A549 (cell line): Measurements from ENCODE around the gene FGF7. TPM values are rescaled to one million over a fixed set of nuclear protein-coding genes. Genes with fewer than 3 reads are reported as not detected.
"Not testable (repeated sequence)": the region's sequence is repeated elsewhere in the genome, so short reads cannot be mapped to it uniquely, and the experiment has no call there.

Experiments
- ATAC-seq, 2 experiments: fragments of 200-7000 bp in 1 of 2; fragments of >200 bp in 1 of 2; cut with Nextera tagmentation in 1 of 2; cut with Tn5 transposase in 1 of 2; 3 replicates each; pipeline versions ENCODE4 v1.8.0 to v1.9.1; 2018 to 2020; ENCODE audit warnings: mild to moderate bottlenecking in 1 of 2, moderate library complexity in 1 of 2
- CTCF ChIA-PET: fragments of 300-600 bp; sonication (Branson Sonifier 250); formaldehyde crosslinking; extraction: SDS; loops from one replicate; lab custom pipeline; 2021; ENCODE audit warnings: antibody characterized with exemption, inconsistent platforms; lab: Yijun Ruan, JAX
- POLR2A ChIA-PET: fragments of 350-600 bp; formaldehyde crosslinking; extraction: SDS; loops from one replicate; lab custom pipeline; 2021; ENCODE audit warnings: antibody characterized with exemption, inconsistent platforms; lab: Yijun Ruan, JAX
- DNase-seq, 2 experiments: peaks; one replicate each; pipeline versions ENCODE4 v3.0.0 to v3.0.0-alpha.2; 2011 to 2016; ENCODE audit warnings: low read depth in 1 of 2, low spot score in 1 of 2
- FAIRE-seq: peaks from 2 replicates; lab custom pipeline; 2011; peaks lifted over from hg19 to GRCh38; lab: Jason Lieb, UNC
- H3K27ac ChIP-seq, 2 experiments: fragments of >200 bp; sonication (Bioruptor Twin); formaldehyde crosslinking; 3 replicates each; pipeline ENCODE4 v1.5.1; 2016 to 2017
- H3K4me1 ChIP-seq: fragments of >200 bp; sonication (Bioruptor Twin); formaldehyde crosslinking; 3 replicates; pipeline ENCODE4 v1.6.1; 2016
- H3K4me2 ChIP-seq: fragments of >200 bp; sonication (Bioruptor Twin); formaldehyde crosslinking; 3 replicates; pipeline ENCODE4 v1.6.1; 2016
- H3K4me3 ChIP-seq: fragments of >200 bp; sonication (Bioruptor Twin); formaldehyde crosslinking; 3 replicates; pipeline ENCODE4 v1.5.1; 2016
- H3K9me3 ChIP-seq: fragments of >200 bp; sonication (Bioruptor Twin); formaldehyde crosslinking; 3 replicates; pipeline ENCODE4 v1.6.1; 2016
- CEBPB ChIP-seq, 2 experiments: fragments of >200 bp in 1 of 2; sonication (Bioruptor Twin) in 1 of 2; formaldehyde crosslinking in 1 of 2; IDR thresholded peaks; 2 replicates each; pipeline ENCODE4 v1.6.1; 2012 to 2016
- CHD2 ChIP-seq: fragments of 150-350 bp; IDR thresholded peaks from 2 replicates; pipeline ENCODE4 v1.6.1; 2014; ENCODE audit warnings: low read length; ENCODE audit not compliant: partially characterized antibody
- CHD4 ChIP-seq: fragments of 200-600 bp; sonication (generic); IDR thresholded peaks from 2 replicates; pipeline ENCODE4 v1.6.1; 2016; ENCODE audit warnings: antibody characterized with exemption, mild to moderate bottlenecking, borderline replicate concordance
- EP300 ChIP-seq, 2 experiments: fragments of >200 bp; sonication (Bioruptor Twin); formaldehyde crosslinking; IDR thresholded peaks; 2 replicates in 1 of 2; 3 replicates in 1 of 2; pipeline ENCODE4 v1.6.1; 2016 to 2017
- FOSB ChIP-seq: fragments of 250-450 bp; sonication (Bioruptor Pico); IDR thresholded peaks from 2 replicates; pipeline ENCODE4 v1.5.0; 2020; ENCODE audit warnings: mild to moderate bottlenecking, moderate library complexity
- HOXB13 ChIP-seq: fragments of 250-450 bp; sonication (Bioruptor Pico); IDR thresholded peaks from 2 replicates; pipeline ENCODE4 v1.5.0; 2020; ENCODE audit warnings: low read depth, mild to moderate bottlenecking, moderate library complexity
- JUN ChIP-seq, 2 experiments: fragments of >200 bp; sonication (Bioruptor Twin); formaldehyde crosslinking; IDR thresholded peaks; 2 replicates in 1 of 2; 3 replicates in 1 of 2; pipeline ENCODE4 v1.6.1; 2016 to 2017
- MAZ ChIP-seq: fragments of 150-350 bp; IDR thresholded peaks from 2 replicates; pipeline ENCODE4 v1.6.1; 2014; ENCODE audit warnings: antibody characterized with exemption, low read depth, low read length, borderline replicate concordance
- NFE2L2 ChIP-seq: fragments of 150-350 bp; conservative IDR thresholded peaks from 2 replicates; pipeline ENCODE4 v1.6.1; 2014; ENCODE audit warnings: low read length
- NR3C1 ChIP-seq: fragments of >200 bp; sonication (Bioruptor Twin); formaldehyde crosslinking; IDR thresholded peaks from 3 replicates; pipeline ENCODE4 v1.6.1; 2017
- POLR2A ChIP-seq: IDR thresholded peaks from 2 replicates; pipeline ENCODE4 v1.6.1; 2012; ENCODE audit warnings: mild to moderate bottlenecking, low read length
- RARB ChIP-seq: fragments of 250-450 bp; sonication (Bioruptor Pico); IDR thresholded peaks from 2 replicates; pipeline ENCODE4 v1.8.0; 2021; ENCODE audit warnings: mild to moderate bottlenecking, moderate library complexity
- RCOR1 ChIP-seq: fragments of 150-350 bp; IDR thresholded peaks from 2 replicates; pipeline ENCODE4 v1.6.1; 2014; ENCODE audit warnings: antibody characterized with exemption, low read length, low read depth
- SMC3 ChIP-seq: fragments of >200 bp; sonication (Bioruptor Twin); formaldehyde crosslinking; IDR thresholded peaks from 3 replicates; pipeline ENCODE4 v1.6.1; 2018; ENCODE audit warnings: inconsistent platforms
- TP53 ChIP-seq: fragments of 250-450 bp; sonication (Bioruptor Pico); IDR thresholded peaks from 2 replicates; pipeline ENCODE4 v1.5.0; 2021; ENCODE audit warnings: mild to moderate bottlenecking, moderate library complexity
- ZFP36 ChIP-seq: fragments of 450-650 bp; IDR thresholded peaks from 2 replicates; pipeline ENCODE4 v1.6.1; 2014; ENCODE audit warnings: borderline replicate concordance; ENCODE audit not compliant: partially characterized antibody
- WGBS: methylation state at CpG from one replicate; pipeline ENCODE4 v1.1.6; 2017; ENCODE audit errors: missing lambda C conversion rate; 5-methylcytosine and 5-hydroxymethylcytosine counted together
- polyA plus RNA-seq, 4 experiments: library from polyadenylated mRNA; depleted of rRNA in 3 of 4; stranded (reverse); fragments of >200 nt; fragmentation: RNase III in 1 of 4; extraction: RNeasy Plus Mini Kit Qiagen cat#74134 plus additional on column Dnase treatment in 1 of 4; gene quantifications; 2 replicates in 3 of 4; 3 replicates in 1 of 4; pipeline ENCODE4 v1.2.3, GENCODE V29; 2011 to 2017
- TF ChIP-seq, protein P1 (sequence below): fragments of 450-650 bp; IDR thresholded peaks from 2 replicates; pipeline ENCODE4 v1.6.1; 2014; ENCODE audit warnings: antibody characterized with exemption
- TF ChIP-seq, protein P2 (sequence below): IDR thresholded peaks from 2 replicates; pipeline ENCODE4 v1.6.1; 2012
- TF ChIP-seq, protein P3 (sequence below): fragments of 200-600 bp; sonication (generic); IDR thresholded peaks from 2 replicates; pipeline ENCODE4 v1.6.1; 2016; ENCODE audit warnings: antibody characterized with exemption, mild to moderate bottlenecking, moderate library complexity

FGF7 gene
- polyA plus RNA-seq, 2 of the 4 experiments (the other 2 are of a cell fraction) = not detected

DNA sequence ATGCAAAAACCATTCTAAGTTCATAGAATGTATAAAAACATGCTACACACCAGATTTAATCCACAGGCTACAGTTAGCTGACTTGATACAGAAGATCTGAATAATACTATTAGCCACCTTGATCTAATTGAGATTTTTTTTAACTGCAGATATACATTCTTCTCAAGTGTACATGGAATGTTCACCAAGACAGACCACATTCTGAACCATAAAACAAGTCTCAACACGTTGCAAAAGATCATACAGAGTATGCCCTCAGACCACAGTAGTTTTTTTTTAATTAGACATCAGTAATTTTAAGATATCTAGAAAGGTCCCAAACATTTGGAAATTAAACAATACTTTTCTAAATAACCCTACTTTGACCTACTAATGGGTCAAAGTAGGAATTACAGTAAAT, 83.3 kb downstream of the FGF7 start (continued):
- TF ChIP-seq POLR2A = no peak

DNA sequence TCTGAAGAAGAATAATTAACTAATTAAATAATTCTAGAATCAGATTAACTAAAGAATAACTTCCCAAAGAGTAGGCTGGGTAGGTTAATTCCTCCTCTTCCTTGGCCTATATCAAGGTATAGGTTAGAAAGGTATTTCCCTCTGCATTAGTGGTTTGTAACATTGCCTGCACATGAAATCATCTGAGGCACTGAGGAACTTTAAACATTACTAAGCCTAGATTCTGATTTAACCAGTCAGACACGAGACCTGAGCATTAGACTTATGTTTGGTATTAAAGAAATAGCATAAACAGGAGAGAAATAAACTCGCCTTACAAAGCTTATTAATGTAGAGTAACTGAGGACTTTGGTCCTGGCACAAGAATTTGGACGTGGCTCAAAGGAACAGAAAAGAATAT, 84.2 kb downstream of the FGF7 start:
- DNase-seq (no peak), FAIRE-seq (no peak), ATAC-seq (no peak)
- Histone ChIP-seq H3K4me3 (no peak overlapping the region), H3K4me1 (no peaks in the 10 kb centered on the region), H3K27ac (no peak overlapping the region), H3K4me2 (no peak overlapping the region), H3K9me3 (no peaks in the 10 kb centered on the region)
- ChIA-PET POLR2A (no interaction called here), CTCF (no interaction called here)
- TF ChIP-seq MAZ = no peak
- TF ChIP-seq, protein P1, sequence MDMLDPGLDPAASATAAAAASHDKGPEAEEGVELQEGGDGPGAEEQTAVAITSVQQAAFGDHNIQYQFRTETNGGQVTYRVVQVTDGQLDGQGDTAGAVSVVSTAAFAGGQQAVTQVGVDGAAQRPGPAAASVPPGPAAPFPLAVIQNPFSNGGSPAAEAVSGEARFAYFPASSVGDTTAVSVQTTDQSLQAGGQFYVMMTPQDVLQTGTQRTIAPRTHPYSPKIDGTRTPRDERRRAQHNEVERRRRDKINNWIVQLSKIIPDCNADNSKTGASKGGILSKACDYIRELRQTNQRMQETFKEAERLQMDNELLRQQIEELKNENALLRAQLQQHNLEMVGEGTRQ = no peak
- no peak for TF ChIP-seq RARB (CRISPR knock-in tag)
- no peak for TF ChIP-seq CHD4
- no peak for TF ChIP-seq NFE2L2
- WGBS = 18% methylated on average over 3 of the region's 3 CpGs

DNA sequence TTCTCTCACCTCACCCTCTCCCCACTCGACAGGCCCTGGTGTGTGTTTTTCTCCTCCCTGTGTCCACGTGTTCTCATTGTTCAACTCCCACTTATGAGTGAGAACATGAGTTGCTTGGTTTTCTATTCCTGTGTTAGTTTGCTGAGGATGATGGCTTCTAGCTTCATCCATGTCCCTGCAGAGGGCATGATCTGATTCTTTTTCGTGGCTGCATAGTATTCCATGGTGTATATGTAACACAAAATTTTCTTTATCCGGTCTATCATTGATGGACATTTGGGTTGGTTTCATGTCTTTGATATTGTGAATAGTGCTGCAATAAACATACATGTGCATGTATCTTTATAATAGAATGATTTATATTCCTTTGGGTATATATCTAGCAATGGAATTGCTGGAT, 89.7 kb downstream of the FGF7 start:
- WGBS = 9% methylated on average over 4 of the region's 4 CpGs
- POLR2A ChIA-PET, DNase-seq: not testable (repeated sequence)

DNA sequence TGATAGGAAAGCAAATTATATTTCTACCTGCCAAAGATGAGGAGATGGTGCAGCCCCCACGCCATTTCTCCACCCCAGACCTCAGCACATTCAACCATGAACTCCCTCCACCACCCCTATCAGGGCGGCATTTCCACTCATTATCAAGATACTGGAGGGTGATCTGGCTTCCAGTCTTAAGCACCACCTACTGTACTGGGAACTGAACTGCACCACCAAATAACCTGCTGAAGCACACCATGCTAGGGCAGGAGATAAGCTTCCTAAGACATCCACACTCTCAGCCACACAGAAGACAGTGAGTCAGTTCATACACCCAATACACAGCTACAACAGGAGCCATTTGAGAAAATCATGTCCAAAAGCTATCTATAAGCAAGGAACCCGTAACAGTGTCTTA, 98.8 kb downstream of the FGF7 start:
- WGBS = 23% methylated on average over 2 of the region's 3 CpGs

More for the DNA sequence above, 89.7 kb downstream of the FGF7 start:
- FAIRE-seq, H3K4me1 ChIP-seq, H3K27ac ChIP-seq, CTCF ChIA-PET, H3K4me3 ChIP-seq, H3K4me2 ChIP-seq, H3K9me3 ChIP-seq, ATAC-seq: not testable (repeated sequence)

More for the DNA sequence above, 98.8 kb downstream of the FGF7 start:
- FAIRE-seq (no peak), ATAC-seq (peak in 1 of 2 experiments; percentile 28; a peak in 1 of 6 replicates), DNase-seq (peak in 1 of 2 experiments; percentile 5)
- Histone ChIP-seq H3K27ac (no peak overlapping the region), H3K4me2 (no peak overlapping the region), H3K4me3 (no peak overlapping the region), H3K4me1 (no peaks in the 10 kb centered on the region), H3K9me3 (no peaks in the 10 kb centered on the region)
- ChIA-PET CTCF (no interaction called here), POLR2A (no interaction called here)
- TF ChIP-seq, protein P1 = no peak
- no peak for TF ChIP-seq CHD2
- TF ChIP-seq CEBPB (IDR thresholded peaks at IDR 0.05) = no peak
- no peak for TF ChIP-seq POLR2A
- TF ChIP-seq MAZ = no peak
- TF ChIP-seq HOXB13 = no peak
- no peak for TF ChIP-seq JUN (IDR thresholded peaks at IDR 0.05)
- TF ChIP-seq, protein P2, sequence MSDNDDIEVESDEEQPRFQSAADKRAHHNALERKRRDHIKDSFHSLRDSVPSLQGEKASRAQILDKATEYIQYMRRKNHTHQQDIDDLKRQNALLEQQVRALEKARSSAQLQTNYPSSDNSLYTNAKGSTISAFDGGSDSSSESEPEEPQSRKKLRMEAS = no peak
- no peak for TF ChIP-seq NR3C1
- no peak for TF ChIP-seq ZFP36
- no peak for TF ChIP-seq SMC3
- no peak for TF ChIP-seq RCOR1
- TF ChIP-seq TP53 (CRISPR knock-in tag) = no peak
- TF ChIP-seq FOSB (CRISPR knock-in tag) = no peak
- no peak for TF ChIP-seq EP300 (IDR thresholded peaks at IDR 0.05)
- TF ChIP-seq, protein P3, sequence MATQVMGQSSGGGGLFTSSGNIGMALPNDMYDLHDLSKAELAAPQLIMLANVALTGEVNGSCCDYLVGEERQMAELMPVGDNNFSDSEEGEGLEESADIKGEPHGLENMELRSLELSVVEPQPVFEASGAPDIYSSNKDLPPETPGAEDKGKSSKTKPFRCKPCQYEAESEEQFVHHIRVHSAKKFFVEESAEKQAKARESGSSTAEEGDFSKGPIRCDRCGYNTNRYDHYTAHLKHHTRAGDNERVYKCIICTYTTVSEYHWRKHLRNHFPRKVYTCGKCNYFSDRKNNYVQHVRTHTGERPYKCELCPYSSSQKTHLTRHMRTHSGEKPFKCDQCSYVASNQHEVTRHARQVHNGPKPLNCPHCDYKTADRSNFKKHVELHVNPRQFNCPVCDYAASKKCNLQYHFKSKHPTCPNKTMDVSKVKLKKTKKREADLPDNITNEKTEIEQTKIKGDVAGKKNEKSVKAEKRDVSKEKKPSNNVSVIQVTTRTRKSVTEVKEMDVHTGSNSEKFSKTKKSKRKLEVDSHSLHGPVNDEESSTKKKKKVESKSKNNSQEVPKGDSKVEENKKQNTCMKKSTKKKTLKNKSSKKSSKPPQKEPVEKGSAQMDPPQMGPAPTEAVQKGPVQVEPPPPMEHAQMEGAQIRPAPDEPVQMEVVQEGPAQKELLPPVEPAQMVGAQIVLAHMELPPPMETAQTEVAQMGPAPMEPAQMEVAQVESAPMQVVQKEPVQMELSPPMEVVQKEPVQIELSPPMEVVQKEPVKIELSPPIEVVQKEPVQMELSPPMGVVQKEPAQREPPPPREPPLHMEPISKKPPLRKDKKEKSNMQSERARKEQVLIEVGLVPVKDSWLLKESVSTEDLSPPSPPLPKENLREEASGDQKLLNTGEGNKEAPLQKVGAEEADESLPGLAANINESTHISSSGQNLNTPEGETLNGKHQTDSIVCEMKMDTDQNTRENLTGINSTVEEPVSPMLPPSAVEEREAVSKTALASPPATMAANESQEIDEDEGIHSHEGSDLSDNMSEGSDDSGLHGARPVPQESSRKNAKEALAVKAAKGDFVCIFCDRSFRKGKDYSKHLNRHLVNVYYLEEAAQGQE = no peak
